Astrocyte of the spinal cord (primary cell): ENCODE results near the gene INSYN2B.

Experiments
- DNase-seq: peaks from one replicate; pipeline ENCODE4 v3.0.0; 2011; ENCODE audit warnings: low read depth, low spot score
- H3K4me3 ChIP-seq: 2 replicates; pipeline ENCODE4 v1.5.1; 2011; ENCODE audit warnings: low read depth, mild to moderate bottlenecking, low read length, moderate library complexity
- CTCF ChIP-seq: IDR thresholded peaks from 2 replicates; pipeline ENCODE4 v1.5.1; 2012; ENCODE audit warnings: low read depth, mild to moderate bottlenecking, low read length, inconsistent platforms
- in situ Hi-C: cut with HindIII; loops from 2 replicates; pipeline ENCODE4 v1.10.0; 2017; ENCODE audit warnings: low sequenced_read_pairs

The INSYN2B gene

DNA sequence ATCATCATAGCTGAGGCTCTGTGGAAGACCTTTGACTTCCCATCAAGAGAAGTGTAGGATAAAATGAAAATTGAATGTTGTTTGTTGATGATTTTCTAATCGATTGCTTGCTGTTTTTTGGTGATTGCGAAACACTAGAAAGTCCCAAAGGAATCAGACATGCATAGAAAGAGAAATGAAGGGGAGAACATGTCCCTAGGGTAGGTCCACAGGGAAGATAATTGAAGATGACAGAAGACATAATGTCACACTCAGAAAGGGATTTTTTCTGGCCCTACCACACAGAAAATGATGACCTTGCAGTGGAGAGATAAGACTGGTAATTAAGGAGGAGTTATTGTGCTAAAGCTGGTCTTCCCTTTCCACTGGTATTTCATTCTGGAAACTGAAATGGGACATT, 62.8 kb downstream of the INSYN2B start:
- in situ Hi-C loops = no loop called here
- DNase-seq = no peak
- no peak for TF ChIP-seq CTCF
- H3K4me3 ChIP-seq = no peak overlapping the region

DNA sequence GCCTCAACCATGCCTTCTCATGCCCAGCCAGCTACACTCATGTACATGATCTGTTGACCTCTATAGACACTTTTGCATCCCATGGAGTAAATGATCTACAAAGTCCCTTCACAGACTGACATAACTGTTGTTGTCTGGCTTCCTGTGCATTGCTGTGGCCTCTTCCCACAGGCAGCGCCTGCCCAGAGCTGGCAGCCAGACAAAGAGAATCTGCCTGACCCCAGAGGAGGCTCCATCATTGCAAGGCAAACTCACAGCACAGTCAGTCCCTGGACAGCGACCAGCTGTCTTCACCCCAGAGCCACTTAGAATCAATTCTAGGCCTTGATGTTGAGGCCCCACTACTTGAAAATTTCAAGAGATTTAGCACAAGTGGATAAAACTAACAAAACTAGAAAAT, 65.5 kb downstream of the INSYN2B start:
- DNase-seq = peak; percentile 74
- no peak overlapping the region for H3K4me3 ChIP-seq
- in situ Hi-C loops = no loop called here
- no peak for TF ChIP-seq CTCF

DNA sequence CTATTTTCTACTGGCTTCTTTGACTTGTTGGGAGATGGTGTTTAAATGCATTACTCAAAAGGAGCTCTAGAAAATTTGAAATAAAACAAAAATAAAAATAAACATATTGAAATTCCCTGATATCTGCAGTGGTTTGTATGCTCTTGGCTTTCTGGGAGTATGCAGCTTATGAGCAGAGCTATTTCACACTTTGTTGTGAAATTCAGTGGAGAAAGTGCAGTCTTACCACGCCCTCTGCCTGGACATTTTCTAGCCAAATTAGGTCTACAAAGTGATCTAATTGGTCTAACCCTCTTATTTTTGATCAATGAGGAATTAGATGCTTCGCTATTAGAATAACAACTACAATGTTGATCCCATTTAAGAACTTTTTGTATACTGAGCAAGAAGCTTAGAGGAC, 66.8 kb downstream of the INSYN2B start:
- DNase-seq = no peak
- no peak overlapping the region for H3K4me3 ChIP-seq
- no peak for TF ChIP-seq CTCF
- in situ Hi-C loops = no loop called here

- TF ChIP-seq CTCF = no peak
- DNase-seq = no peak
- in situ Hi-C loops = no loop called here
- H3K4me3 ChIP-seq = no peak overlapping the region
Observed at GRCh38 chr5:169911448-169912212, 68.7 kb downstream of the INSYN2B start.

DNA sequence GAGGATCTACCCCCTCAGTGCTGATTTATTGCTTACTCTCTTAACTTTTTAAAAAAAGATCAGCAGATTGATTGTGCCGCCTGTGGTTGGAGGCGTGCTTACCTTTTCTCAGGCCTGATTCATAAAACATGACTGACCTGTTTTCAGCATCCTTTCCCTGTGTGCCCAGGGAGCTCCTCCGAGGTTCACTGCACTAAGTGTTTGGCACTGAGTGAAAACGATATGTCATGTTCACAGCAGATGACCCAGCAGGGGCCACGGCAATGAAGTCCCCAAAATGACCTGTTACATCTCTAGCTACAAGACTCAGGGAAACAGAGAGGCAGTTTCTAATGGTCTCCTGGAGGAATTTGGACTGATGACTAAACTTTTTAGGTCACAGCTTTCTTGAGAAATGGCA, 69.9 kb downstream of the INSYN2B start:
- no peak for TF ChIP-seq CTCF
- no peak for DNase-seq
- in situ Hi-C loops = no loop called here
- no peak overlapping the region for H3K4me3 ChIP-seq

DNA sequence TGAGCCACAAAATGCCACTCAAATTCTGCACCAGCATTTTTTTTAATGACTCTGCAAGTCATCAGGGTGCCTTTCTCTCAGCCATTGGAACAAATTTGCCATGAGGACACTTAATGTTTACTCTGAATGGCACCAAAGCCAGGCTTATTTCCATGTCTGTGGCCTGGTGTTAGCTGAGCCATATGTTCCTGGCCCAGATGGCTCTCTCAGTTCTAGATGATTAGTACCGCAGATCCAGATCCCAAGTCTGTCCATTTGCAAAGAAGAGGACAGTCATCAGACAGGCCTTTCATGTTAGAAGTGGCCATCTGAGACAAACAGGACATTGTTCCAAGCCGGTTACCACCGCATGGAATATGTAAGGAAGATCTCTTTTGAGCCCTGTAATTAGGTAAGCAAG, 70.3 kb downstream of the INSYN2B start:
- TF ChIP-seq CTCF = no peak
- H3K4me3 ChIP-seq = no peak overlapping the region
- no peak for DNase-seq
- in situ Hi-C loops = no loop called here

GRCh38 chr5:169908864-169909263, 71.4 kb downstream of the INSYN2B start:
- no peak overlapping the region for H3K4me3 ChIP-seq
- in situ Hi-C loops = no loop called here
- no peak for TF ChIP-seq CTCF
- no peak for DNase-seq
